GM19438 (cell line): ENCODE data around the gene CBY2.
"Not testable (repeated sequence)": the region's sequence is repeated elsewhere in the genome, so short reads cannot be mapped to it uniquely, and the experiment has no call there.

Experiments
- ATAC-seq: cut with Tn5 transposase; IDR thresholded peaks from one replicate; pipeline ENCODE4 v1.9.1; 2021; ENCODE audit warnings: low read depth; ENCODE audit not compliant: unreplicated experiment

The CBY2 gene

GRCh38 chr13:45737571-45738017 lies 35.5 kb downstream of the CBY2 start:
- no peak for ATAC-seq

- ATAC-seq, result no peak
Measured at GRCh38 chr13:45742985-45743384, 40.9 kb downstream of the CBY2 start.

- no peak for ATAC-seq
Measured at GRCh38 chr13:45744979-45745378, 42.9 kb downstream of the CBY2 start.

GRCh38 chr13:45747071-45747470 lies 45.0 kb downstream of the CBY2 start:
- ATAC-seq, result no peak

GRCh38 chr13:45748941-45749759 lies 47.0 kb downstream of the CBY2 start:
- ATAC-seq, result no peak

- no peak for ATAC-seq
Measured at GRCh38 chr13:45750566-45750965, 48.4 kb downstream of the CBY2 start.

- no peak for ATAC-seq
Measured at GRCh38 chr13:45751885-45752284, 49.8 kb downstream of the CBY2 start.

- ATAC-seq, result no peak
Measured at GRCh38 chr13:45752510-45752909, 50.4 kb downstream of the CBY2 start.

- not testable (repeated sequence) for ATAC-seq
Measured at GRCh38 chr13:45756498-45756897, 54.4 kb downstream of the CBY2 start.

GRCh38 chr13:45757589-45757988 lies 55.5 kb downstream of the CBY2 start:
- ATAC-seq, result not testable (repeated sequence)

- no peak for ATAC-seq
Measured at GRCh38 chr13:45763419-45763818, 61.3 kb downstream of the CBY2 start.
